ENCODE measurements around the gene DSCAM. TPM values are rescaled to one million over a fixed set of nuclear protein-coding genes. Genes with fewer than 3 reads are reported as not detected.

Gene DSCAM
- total and polyA plus RNA-seq, 2 donors (not counting 1 experiment from before 2014, with no cell fraction given) = under 0.01 to 0.01 TPM

DNA sequence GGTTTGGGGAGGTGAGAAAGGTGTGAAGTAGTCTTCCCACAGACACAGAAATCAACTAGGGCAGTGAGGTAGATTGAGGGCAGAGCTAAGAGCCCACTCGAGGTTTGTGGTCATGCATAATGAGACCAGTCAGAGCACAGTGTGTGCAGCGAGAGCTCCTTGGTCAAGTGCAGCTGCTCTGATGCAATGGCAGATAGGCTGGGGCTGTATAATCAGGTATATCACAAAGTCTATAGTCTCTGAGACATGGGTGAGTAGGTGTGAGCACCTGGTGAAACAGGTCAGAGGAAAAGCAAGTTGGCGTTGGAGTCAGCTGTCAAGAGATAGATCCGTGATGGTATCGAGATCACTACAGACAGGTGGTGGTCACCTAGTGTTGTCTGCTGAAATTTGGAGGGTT is 17.6 kb downstream of the DSCAM start:
- Histone ChIP-seq H3K9me3 (ENCODE audit: control insufficient read depth, insufficient read depth, low read depth, low read length) (no peaks in the 10 kb centered on the region), H2AFZ (ENCODE audit: low read length) (no peak overlapping the region), H3K4me2 (ENCODE audit: extremely low read depth, insufficient read depth, low read length) (no peak overlapping the region), H3K27ac (ENCODE audit: insufficient read depth, low read length) (no peak overlapping the region), H4K20me1 (ENCODE audit: control insufficient read depth, extremely low read depth, insufficient read depth, low read length) (no peaks in the 10 kb centered on the region), H3K9ac (ENCODE audit: insufficient read depth, low read length) (no peak overlapping the region), H3K27me3 (ENCODE audit: control insufficient read depth, insufficient read depth, low read length) (no peaks in the 10 kb centered on the region), H3K4me1 (ENCODE audit: control insufficient read depth, extremely low read depth, insufficient read depth, low read length) (no peaks in the 10 kb centered on the region), H3K36me3 (ENCODE audit: control insufficient read depth, insufficient read depth, low read length) (no peaks in the 10 kb centered on the region), H3K79me2 (ENCODE audit: control insufficient read depth, insufficient read depth, low read length) (no peaks in the 10 kb centered on the region), H3K4me3 (replicated peaks in 1 of 4; ENCODE audit: control extremely low read depth in 1 of 4, insufficient read depth in 1 of 4, low read depth in 3 of 4, low read length in 4 of 4) (no peak overlapping the region)
- TF ChIP-seq, protein P1, sequence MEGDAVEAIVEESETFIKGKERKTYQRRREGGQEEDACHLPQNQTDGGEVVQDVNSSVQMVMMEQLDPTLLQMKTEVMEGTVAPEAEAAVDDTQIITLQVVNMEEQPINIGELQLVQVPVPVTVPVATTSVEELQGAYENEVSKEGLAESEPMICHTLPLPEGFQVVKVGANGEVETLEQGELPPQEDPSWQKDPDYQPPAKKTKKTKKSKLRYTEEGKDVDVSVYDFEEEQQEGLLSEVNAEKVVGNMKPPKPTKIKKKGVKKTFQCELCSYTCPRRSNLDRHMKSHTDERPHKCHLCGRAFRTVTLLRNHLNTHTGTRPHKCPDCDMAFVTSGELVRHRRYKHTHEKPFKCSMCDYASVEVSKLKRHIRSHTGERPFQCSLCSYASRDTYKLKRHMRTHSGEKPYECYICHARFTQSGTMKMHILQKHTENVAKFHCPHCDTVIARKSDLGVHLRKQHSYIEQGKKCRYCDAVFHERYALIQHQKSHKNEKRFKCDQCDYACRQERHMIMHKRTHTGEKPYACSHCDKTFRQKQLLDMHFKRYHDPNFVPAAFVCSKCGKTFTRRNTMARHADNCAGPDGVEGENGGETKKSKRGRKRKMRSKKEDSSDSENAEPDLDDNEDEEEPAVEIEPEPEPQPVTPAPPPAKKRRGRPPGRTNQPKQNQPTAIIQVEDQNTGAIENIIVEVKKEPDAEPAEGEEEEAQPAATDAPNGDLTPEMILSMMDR (conservative IDR thresholded peaks at IDR 0.05 in 1 of 2, IDR thresholded peaks at IDR 0.05 in 1 of 2; ENCODE audit: low read depth in 1 of 2, low read length in 2 of 2) = no peak
- no peak for TF ChIP-seq EZH2 (IDR thresholded peaks at IDR 0.05; ENCODE audit: low read length, missing control alignments)
- DNase-seq (ENCODE audit: low read depth in 2 of 2) = peak in 1 of 2 donors; percentile 48

DNA sequence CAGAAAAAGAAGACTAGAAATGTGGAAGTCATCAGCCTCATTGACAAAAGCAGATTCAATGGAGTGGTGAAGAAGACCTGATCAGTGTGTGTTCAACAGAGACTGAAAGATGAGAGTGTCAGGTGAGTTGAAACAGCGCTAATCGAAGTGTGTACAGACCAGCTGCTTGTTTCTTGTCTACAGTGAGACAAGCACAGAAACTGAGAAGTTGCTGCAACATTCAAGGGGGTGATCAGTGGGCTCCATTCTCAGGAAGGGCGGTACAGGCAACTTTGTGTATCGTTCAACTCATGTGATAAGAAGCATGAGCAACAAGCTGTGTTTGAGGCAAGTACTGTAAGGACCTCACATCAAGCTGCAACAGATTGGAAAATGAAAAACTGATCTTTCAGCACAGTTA is 19.4 kb downstream of the DSCAM start:
- no peaks in the 10 kb centered on the region for H3K9me3 ChIP-seq (ENCODE audit: control insufficient read depth, insufficient read depth, low read depth, low read length)
- H3K27me3 ChIP-seq (ENCODE audit: control insufficient read depth, insufficient read depth, low read length) = no peaks in the 10 kb centered on the region
- no peaks in the 10 kb centered on the region for H3K4me1 ChIP-seq (ENCODE audit: control insufficient read depth, extremely low read depth, insufficient read depth, low read length)
- no peak overlapping the region for H3K4me2 ChIP-seq (ENCODE audit: extremely low read depth, insufficient read depth, low read length)
- TF ChIP-seq EZH2 (IDR thresholded peaks at IDR 0.05; ENCODE audit: low read length, missing control alignments) = no peak
- TF ChIP-seq, protein P1 (conservative IDR thresholded peaks at IDR 0.05 in 1 of 2, IDR thresholded peaks at IDR 0.05 in 1 of 2; ENCODE audit: low read depth in 1 of 2, low read length in 2 of 2) = no peak
- H3K4me3 ChIP-seq (replicated peaks in 1 of 4; ENCODE audit: control extremely low read depth in 1 of 4, insufficient read depth in 1 of 4, low read depth in 3 of 4, low read length in 4 of 4) = no peak overlapping the region
- H2AFZ ChIP-seq (ENCODE audit: low read length) = no peak overlapping the region
- DNase-seq (ENCODE audit: low read depth in 2 of 2) = no peak
- H3K9ac ChIP-seq (ENCODE audit: insufficient read depth, low read length) = no peak overlapping the region
- H4K20me1 ChIP-seq (ENCODE audit: control insufficient read depth, extremely low read depth, insufficient read depth, low read length) = no peaks in the 10 kb centered on the region
- no peaks in the 10 kb centered on the region for H3K79me2 ChIP-seq (ENCODE audit: control insufficient read depth, insufficient read depth, low read length)
- H3K36me3 ChIP-seq (ENCODE audit: control insufficient read depth, insufficient read depth, low read length) = no peaks in the 10 kb centered on the region
- H3K27ac ChIP-seq (ENCODE audit: insufficient read depth, low read length) = no peak overlapping the region

DNA sequence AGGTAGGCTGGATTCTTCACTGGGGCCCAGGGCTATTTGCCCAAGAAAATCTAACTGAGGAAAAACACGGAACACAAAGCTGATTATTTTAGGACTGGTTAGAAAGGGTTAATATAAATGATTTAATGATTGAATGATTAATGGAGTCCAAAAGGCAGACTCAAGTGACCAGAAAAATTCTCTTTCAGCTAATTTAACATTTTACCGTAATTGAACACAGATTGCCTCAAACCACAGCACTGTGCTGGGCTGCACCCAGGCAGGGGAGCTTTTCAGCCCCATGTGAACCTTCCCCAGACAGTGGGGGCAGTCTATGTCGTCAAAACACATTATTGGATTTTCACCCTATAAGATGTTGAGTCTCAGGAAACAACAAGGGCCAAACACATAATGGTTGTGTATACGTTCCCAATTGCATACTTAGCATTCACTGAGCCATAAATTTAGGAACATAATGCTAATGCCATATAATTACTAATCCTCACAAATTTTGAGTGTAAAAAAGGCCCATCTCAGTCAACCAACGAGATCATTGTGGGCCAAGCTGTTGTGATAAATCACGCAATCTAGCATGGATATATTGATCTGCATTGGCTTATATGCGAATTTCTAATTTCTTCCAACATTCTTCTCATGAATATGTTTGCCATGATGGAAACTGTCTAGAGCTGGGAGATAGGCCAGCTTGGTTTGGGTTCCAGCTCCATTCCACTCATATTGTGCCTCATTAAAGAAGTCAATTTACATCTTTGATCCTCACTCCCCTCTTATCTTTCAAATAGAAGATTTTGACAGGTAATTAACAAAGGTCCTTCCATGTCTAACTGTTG is 27.7 kb downstream of the DSCAM start:
- H3K79me2 ChIP-seq (ENCODE audit: control insufficient read depth, insufficient read depth, low read length) = no peaks in the 10 kb centered on the region
- no peak overlapping the region for H3K27ac ChIP-seq (ENCODE audit: insufficient read depth, low read length)
- H2AFZ ChIP-seq (ENCODE audit: low read length) = no peak overlapping the region
- H3K9ac ChIP-seq (ENCODE audit: insufficient read depth, low read length) = no peak overlapping the region
- DNase-seq (ENCODE audit: low read depth in 2 of 2) = no peak
- no peak overlapping the region for H3K4me3 ChIP-seq (replicated peaks in 1 of 4; ENCODE audit: control extremely low read depth in 1 of 4, insufficient read depth in 1 of 4, low read depth in 3 of 4, low read length in 4 of 4)
- no peak overlapping the region for H3K4me2 ChIP-seq (ENCODE audit: extremely low read depth, insufficient read depth, low read length)
- no peaks in the 10 kb centered on the region for H3K4me1 ChIP-seq (ENCODE audit: control insufficient read depth, extremely low read depth, insufficient read depth, low read length)
- no peaks in the 10 kb centered on the region for H3K9me3 ChIP-seq (ENCODE audit: control insufficient read depth, insufficient read depth, low read depth, low read length)
- H3K36me3 ChIP-seq (ENCODE audit: control insufficient read depth, insufficient read depth, low read length) = no peaks in the 10 kb centered on the region
- TF ChIP-seq, protein P1 (conservative IDR thresholded peaks at IDR 0.05 in 1 of 2, IDR thresholded peaks at IDR 0.05 in 1 of 2; ENCODE audit: low read depth in 1 of 2, low read length in 2 of 2) = no peak
- no peak for TF ChIP-seq EZH2 (IDR thresholded peaks at IDR 0.05; ENCODE audit: low read length, missing control alignments)
- H4K20me1 ChIP-seq (ENCODE audit: control insufficient read depth, extremely low read depth, insufficient read depth, low read length) = no peaks in the 10 kb centered on the region
- H3K27me3 ChIP-seq (ENCODE audit: control insufficient read depth, insufficient read depth, low read length) = no peaks in the 10 kb centered on the region
